ENCODE results near the gene MAGEF1. TPM values are rescaled to one million over a fixed set of nuclear protein-coding genes. Genes with fewer than 3 reads are reported as not detected.
A peak's percentile ranks its signal among the peaks of the same experiment; 100 is the strongest.

The MAGEF1 gene
- 47.9 TPM for polyA plus RNA-seq (2013, experiment 1 of 2)
- polyA plus RNA-seq (2013, experiment 2 of 2): 47.0 TPM

GRCh38 chr3:184711493-184712247 is at the start of gene MAGEF1:
Gene MAGEF1 (minus strand): TSS chr3:184712064. CDS start chr3:184711821, 243 bp downstream.
- 0% methylated on average over 35 to 66 of the region's 67 CpGs for WGBS, 2 experiments (ENCODE audit: insufficient coverage in 2 of 2)
- H3K9me3 ChIP-seq (ENCODE audit: control insufficient read depth, low read length): peaks cover 6% of the 10 kb centered on the region
- H3K27ac ChIP-seq (ENCODE audit: low read depth, low read length, severe bottlenecking): peak within 1 kb of the TSS; percentile 93
- peak within 1 kb of the TSS; percentile 87 for H3K4me3 ChIP-seq (ENCODE audit: extremely low read depth, insufficient read depth, low read length, poor library complexity, severe bottlenecking)
- H3K4me1 ChIP-seq (ENCODE audit: control insufficient read depth, insufficient read depth, low read length, poor library complexity, severe bottlenecking): peaks cover 15% of the 10 kb centered on the region
- peaks cover 36% of the 10 kb centered on the region for H3K36me3 ChIP-seq (ENCODE audit: control insufficient read depth, insufficient read depth, low read length)

GRCh38 chr3:184761075-184761841 is 49.4 kb upstream of the MAGEF1 start:
- H3K36me3 ChIP-seq (ENCODE audit: control insufficient read depth, insufficient read depth, low read length): no peaks in the 10 kb centered on the region
- H3K4me3 ChIP-seq (ENCODE audit: extremely low read depth, insufficient read depth, low read length, poor library complexity, severe bottlenecking): no peak overlapping the region
- H3K4me1 ChIP-seq (ENCODE audit: control insufficient read depth, insufficient read depth, low read length, poor library complexity, severe bottlenecking): peaks cover 13% of the 10 kb centered on the region
- 94 to 100% methylated on average over 5 to 10 of the region's 13 CpGs for WGBS, 2 experiments (ENCODE audit: insufficient coverage in 2 of 2)
- H3K9me3 ChIP-seq (ENCODE audit: control insufficient read depth, low read length): no peaks in the 10 kb centered on the region
- no peak overlapping the region for H3K27ac ChIP-seq (ENCODE audit: low read depth, low read length, severe bottlenecking)

DNA sequence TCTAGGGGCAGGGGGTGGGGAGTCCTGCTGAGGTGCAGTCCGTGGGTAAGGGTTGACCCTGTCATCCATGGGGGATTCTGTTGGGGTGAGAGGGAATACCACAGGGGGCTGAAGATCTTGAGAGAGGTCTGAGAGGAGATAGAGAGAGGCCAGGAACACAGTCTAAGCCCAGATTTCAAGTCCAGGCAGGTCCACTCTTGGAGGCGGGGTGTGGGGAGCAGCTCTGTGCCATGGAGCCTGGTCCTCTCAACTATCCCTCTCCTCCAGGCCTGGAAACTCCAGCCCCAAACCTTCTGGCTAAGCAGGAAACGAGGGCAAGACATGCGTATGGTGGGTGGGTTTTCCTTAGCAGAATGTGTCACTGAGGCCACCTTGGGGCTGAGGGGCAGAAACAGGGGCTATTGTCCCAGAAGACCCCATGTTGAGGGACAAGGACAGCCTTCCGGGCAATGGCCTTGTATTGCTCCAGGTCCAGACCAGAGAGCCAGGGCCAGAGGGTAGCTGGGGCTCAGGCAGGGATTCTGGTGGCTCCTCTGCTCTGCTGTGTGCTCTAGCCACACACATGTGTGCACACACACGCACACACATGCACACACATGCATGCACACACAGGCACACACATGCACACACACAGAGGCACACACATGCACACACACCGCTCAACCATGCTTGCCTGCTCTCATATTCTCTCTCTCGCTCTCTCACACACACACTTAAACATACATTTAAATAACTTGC is 48.6 kb upstream of the MAGEF1 start:
- H3K9me3 ChIP-seq (ENCODE audit: control insufficient read depth, low read length): no peaks in the 10 kb centered on the region

DNA sequence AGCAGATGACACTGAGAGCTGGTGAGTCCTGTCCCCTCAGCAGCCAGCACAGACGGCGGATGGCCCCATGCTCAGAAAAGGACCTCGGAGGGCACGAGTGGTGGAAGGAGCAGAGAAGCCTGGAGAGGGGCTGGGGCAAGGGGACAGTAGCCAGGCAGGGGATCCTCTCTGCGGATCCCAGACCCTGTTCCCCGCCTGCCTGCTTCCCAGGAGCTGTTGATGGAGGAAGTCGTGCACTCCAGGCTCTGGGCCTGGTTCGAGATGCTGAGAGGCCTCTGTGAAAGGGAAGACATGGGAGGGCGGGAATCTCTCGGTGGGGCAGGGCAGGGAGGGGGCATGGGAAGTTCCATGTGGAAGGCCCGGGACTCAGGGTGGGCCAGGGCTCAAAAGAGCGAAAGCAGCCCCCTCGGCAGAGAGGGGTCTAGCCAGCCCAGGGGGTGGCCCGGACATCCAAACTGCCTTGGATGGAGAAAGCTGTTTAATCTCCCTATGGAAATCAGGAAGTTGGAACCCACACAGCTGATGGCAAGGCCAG is 47.9 kb upstream of the MAGEF1 start:
- Histone ChIP-seq H3K4me1 (ENCODE audit: control insufficient read depth, insufficient read depth, low read length, poor library complexity, severe bottlenecking) (peaks cover 20% of the 10 kb centered on the region), H3K27ac (ENCODE audit: low read depth, low read length, severe bottlenecking) (no peak overlapping the region), H3K4me3 (ENCODE audit: extremely low read depth, insufficient read depth, low read length, poor library complexity, severe bottlenecking) (no peak overlapping the region), H3K36me3 (ENCODE audit: control insufficient read depth, insufficient read depth, low read length) (no peaks in the 10 kb centered on the region), H3K9me3 (ENCODE audit: control insufficient read depth, low read length) (no peaks in the 10 kb centered on the region)
- WGBS, 2 experiments (ENCODE audit: insufficient coverage in 2 of 2): 78 to 85% methylated on average over 6 to 11 of the region's 14 CpGs

More for the DNA sequence above, 48.6 kb upstream of the MAGEF1 start:
- 89 to 92% methylated on average over 3 to 7 of the region's 8 CpGs for whole genome bisulfite sequencing, 2 experiments (ENCODE audit: insufficient coverage in 2 of 2)
- peaks cover 20% of the 10 kb centered on the region for H3K4me1 ChIP-seq (ENCODE audit: control insufficient read depth, insufficient read depth, low read length, poor library complexity, severe bottlenecking)
- no peaks in the 10 kb centered on the region for H3K36me3 ChIP-seq (ENCODE audit: control insufficient read depth, insufficient read depth, low read length)
- no peak overlapping the region for H3K4me3 ChIP-seq (ENCODE audit: extremely low read depth, insufficient read depth, low read length, poor library complexity, severe bottlenecking)
- H3K27ac ChIP-seq (ENCODE audit: low read depth, low read length, severe bottlenecking): no peak overlapping the region

DNA sequence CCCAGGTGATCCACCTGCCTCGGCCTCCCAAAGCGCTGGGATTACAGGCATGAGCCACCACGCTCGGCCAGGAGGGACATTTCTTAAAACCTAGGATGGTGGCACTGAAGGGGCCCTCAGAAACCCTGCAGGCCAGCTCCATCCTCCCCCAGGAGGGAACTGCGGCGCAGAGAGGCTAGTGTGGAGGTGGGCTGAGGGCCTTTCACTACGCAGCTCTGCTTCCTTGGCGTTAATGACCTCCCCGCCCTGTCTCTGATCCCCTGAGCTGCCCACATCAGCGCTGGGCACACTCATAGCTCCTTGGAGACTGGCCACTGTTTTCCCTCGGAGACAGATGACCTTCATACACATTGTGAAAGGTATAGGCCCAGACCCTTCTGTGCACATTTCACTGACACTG is 46.2 kb upstream of the MAGEF1 start:
- H3K4me1 ChIP-seq (ENCODE audit: control insufficient read depth, insufficient read depth, low read length, poor library complexity, severe bottlenecking): peaks cover 20% of the 10 kb centered on the region
- H3K27ac ChIP-seq (ENCODE audit: low read depth, low read length, severe bottlenecking): no peak overlapping the region
- H3K9me3 ChIP-seq (ENCODE audit: control insufficient read depth, low read length): no peaks in the 10 kb centered on the region
- H3K4me3 ChIP-seq (ENCODE audit: extremely low read depth, insufficient read depth, low read length, poor library complexity, severe bottlenecking): no peak overlapping the region
- WGBS, 2 experiments (ENCODE audit: insufficient coverage in 2 of 2): 91 to 95% methylated on average over 6 to 7 of the region's 11 CpGs
- H3K36me3 ChIP-seq (ENCODE audit: control insufficient read depth, insufficient read depth, low read length): no peaks in the 10 kb centered on the region

DNA sequence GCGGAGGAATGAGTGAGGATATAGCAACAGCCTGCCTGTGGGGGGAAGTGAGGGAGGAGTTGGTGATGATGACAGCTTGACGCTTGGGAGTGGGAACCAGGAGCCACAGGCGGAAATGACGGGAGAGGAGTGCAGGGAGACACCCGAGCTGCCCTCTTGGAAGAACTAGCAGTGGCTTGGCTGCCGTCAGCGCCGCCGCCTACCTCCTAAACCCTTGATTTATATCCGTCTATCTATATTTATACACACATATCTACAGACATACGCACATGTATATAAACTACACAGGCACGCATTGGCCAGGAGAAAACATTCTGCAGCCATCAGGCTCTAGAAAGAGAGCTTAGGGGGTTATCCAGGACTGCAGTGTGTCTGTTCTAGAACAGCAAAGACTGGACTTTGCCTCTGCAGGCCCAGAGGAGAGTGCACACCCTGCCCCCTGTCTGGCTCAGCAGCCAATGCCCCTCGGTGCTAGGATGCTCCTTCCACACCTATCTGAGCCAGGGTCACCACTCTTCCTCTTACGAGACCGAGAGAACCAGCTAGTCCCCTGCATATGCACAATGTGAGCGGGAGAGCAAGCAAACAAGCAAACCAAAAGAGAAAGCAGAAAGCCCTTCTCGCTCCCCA is 45.3 kb upstream of the MAGEF1 start:
- Histone ChIP-seq H3K4me3 (ENCODE audit: extremely low read depth, insufficient read depth, low read length, poor library complexity, severe bottlenecking) (no peak overlapping the region), H3K4me1 (ENCODE audit: control insufficient read depth, insufficient read depth, low read length, poor library complexity, severe bottlenecking) (peaks cover 20% of the 10 kb centered on the region), H3K27ac (ENCODE audit: low read depth, low read length, severe bottlenecking) (no peak overlapping the region), H3K36me3 (ENCODE audit: control insufficient read depth, insufficient read depth, low read length) (no peaks in the 10 kb centered on the region), H3K9me3 (ENCODE audit: control insufficient read depth, low read length) (no peaks in the 10 kb centered on the region)
- 61 to 72% methylated on average over 7 to 12 of the region's 17 CpGs for WGBS, 2 experiments (ENCODE audit: insufficient coverage in 2 of 2)

DNA sequence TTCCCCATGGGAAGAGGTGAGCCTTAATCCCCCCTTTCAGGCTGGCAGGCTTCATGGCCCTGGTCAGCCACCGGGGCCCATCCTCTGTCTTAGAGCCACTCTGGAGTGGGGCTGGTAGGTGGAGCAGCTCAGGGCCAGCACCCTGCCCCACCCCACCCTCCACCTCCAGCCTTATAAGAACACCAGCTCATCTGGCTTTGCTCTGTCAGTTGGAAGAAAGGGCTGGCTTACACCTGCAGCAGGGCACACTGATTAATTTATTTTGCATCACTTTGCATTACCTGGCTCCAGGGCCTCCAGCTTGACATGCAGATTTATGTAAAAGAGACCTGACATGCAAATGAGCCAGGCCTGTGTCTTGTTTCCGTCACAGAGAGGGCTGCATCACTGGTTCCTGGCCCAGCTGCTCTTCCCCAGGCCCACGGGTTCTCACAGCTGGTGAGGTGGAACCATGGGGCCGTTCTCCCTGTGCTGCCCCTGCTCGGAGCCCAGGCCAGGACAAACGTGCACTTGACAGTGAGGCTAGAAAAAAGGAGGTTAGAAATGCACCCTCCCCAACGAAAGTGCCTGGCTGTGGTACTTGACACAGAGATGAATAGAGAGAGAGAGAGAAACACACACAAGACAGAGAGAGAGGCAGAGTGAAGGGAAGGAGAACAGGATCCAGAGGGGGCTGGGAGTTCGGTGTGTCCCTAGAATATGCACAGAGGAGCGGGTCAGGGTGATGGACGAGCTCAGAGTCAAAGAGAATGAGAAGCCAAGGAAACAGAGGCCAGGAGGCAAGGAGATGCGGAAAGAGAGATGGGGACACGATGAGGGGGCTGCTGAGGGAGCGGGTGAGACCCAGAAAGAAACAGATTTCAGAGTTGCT is 44.5 kb upstream of the MAGEF1 start:
- peaks cover 20% of the 10 kb centered on the region for H3K4me1 ChIP-seq (ENCODE audit: control insufficient read depth, insufficient read depth, low read length, poor library complexity, severe bottlenecking)
- H3K36me3 ChIP-seq (ENCODE audit: control insufficient read depth, insufficient read depth, low read length): no peaks in the 10 kb centered on the region
- 49 to 52% methylated on average over 9 to 11 of the region's 13 CpGs for WGBS, 2 experiments (ENCODE audit: insufficient coverage in 2 of 2)
- no peaks in the 10 kb centered on the region for H3K9me3 ChIP-seq (ENCODE audit: control insufficient read depth, low read length)
- no peak overlapping the region for H3K4me3 ChIP-seq (ENCODE audit: extremely low read depth, insufficient read depth, low read length, poor library complexity, severe bottlenecking)
- H3K27ac ChIP-seq (ENCODE audit: low read depth, low read length, severe bottlenecking): no peak overlapping the region

- no peaks in the 10 kb centered on the region for H3K9me3 ChIP-seq (ENCODE audit: control insufficient read depth, low read length)
- peaks cover 15% of the 10 kb centered on the region for H3K4me1 ChIP-seq (ENCODE audit: control insufficient read depth, insufficient read depth, low read length, poor library complexity, severe bottlenecking)
- H3K4me3 ChIP-seq (ENCODE audit: extremely low read depth, insufficient read depth, low read length, poor library complexity, severe bottlenecking): no peak overlapping the region
- H3K36me3 ChIP-seq (ENCODE audit: control insufficient read depth, insufficient read depth, low read length): no peaks in the 10 kb centered on the region
- H3K27ac ChIP-seq (ENCODE audit: low read depth, low read length, severe bottlenecking): no peak overlapping the region
- WGBS, 2 experiments (ENCODE audit: insufficient coverage in 2 of 2): 93 to 94% methylated on average over 6 to 7 of the region's 8 CpGs
Measured at GRCh38 chr3:184755315-184755731, 43.5 kb upstream of the MAGEF1 start.

DNA sequence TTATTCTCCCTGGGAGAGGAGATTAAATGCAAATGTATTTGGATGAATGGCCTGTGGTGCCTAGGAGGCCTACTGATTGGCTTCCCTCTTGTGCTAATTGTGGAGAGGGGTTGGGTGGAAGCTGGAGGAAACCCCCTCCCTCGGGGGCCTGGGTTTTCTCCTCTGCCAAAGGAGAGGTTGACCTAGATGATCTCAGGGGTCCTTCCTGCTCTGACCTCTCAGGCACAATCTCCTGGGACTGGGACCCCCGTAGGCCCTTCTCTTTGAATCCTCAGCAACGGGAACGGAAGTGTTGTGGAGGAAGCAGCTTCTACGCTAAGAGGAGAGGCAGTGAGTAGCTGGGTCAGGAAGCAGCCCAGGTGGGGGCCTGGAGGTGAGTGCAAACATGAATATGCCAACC is 40.5 kb upstream of the MAGEF1 start:
- Histone ChIP-seq H3K36me3 (ENCODE audit: control insufficient read depth, insufficient read depth, low read length) (no peaks in the 10 kb centered on the region), H3K4me1 (ENCODE audit: control insufficient read depth, insufficient read depth, low read length, poor library complexity, severe bottlenecking) (peaks cover 14% of the 10 kb centered on the region), H3K9me3 (ENCODE audit: control insufficient read depth, low read length) (no peaks in the 10 kb centered on the region), H3K27ac (ENCODE audit: low read depth, low read length, severe bottlenecking) (peak overlapping the region; percentile 23), H3K4me3 (ENCODE audit: extremely low read depth, insufficient read depth, low read length, poor library complexity, severe bottlenecking) (no peak overlapping the region)
- WGBS, 2 experiments (ENCODE audit: insufficient coverage in 2 of 2): 67 to 100% methylated on average over 1 to 4 of the region's 5 CpGs
